ENCODE results near the gene MKX. TPM values are rescaled to one million over a fixed set of nuclear protein-coding genes. Genes with fewer than 3 reads are reported as not detected.

The MKX gene
- total RNA-seq, 4 donors from 2014 or later: 0.53 to 1.2 TPM; not detected in 2

GRCh38 chr10:27680691-27681605 lies 64.7 kb downstream of the MKX start:
- Histone ChIP-seq H3K27ac (no peak overlapping the region), H3K27me3 (no peaks in the 10 kb centered on the region), H3K4me3 (no peak overlapping the region), H3K4me1 (no peaks in the 10 kb centered on the region), H3K9me3 (no peaks in the 10 kb centered on the region), H3K36me3 (no peaks in the 10 kb centered on the region)
- in situ Hi-C loops (cut with MboI; ENCODE audit: low sequenced_read_pairs in 4 of 4): no loop called here
- DNase-seq: no peak
- no peak for ATAC-seq
- no peak for TF ChIP-seq CTCF (IDR thresholded peaks at IDR 0.05 in 4 of 5, conservative IDR thresholded peaks at IDR 0.05 in 1 of 5)
- TF ChIP-seq POLR2A (IDR thresholded peaks at IDR 0.05): no peak
- intact Hi-C loops (cut with DNase I; ENCODE audit: low total_unique reads): no loop called here

- no peaks in the 10 kb centered on the region for H3K4me1 ChIP-seq
- no peaks in the 10 kb centered on the region for H3K9me3 ChIP-seq
- TF ChIP-seq POLR2A (IDR thresholded peaks at IDR 0.05): no peak
- TF ChIP-seq CTCF (IDR thresholded peaks at IDR 0.05 in 4 of 5, conservative IDR thresholded peaks at IDR 0.05 in 1 of 5): no peak
- no peak for ATAC-seq
- no peaks in the 10 kb centered on the region for H3K27me3 ChIP-seq
- intact Hi-C loops (cut with DNase I; ENCODE audit: low total_unique reads) (no loop called here), in situ Hi-C loops (cut with MboI; ENCODE audit: low sequenced_read_pairs in 4 of 4) (no loop called here)
- no peak overlapping the region for H3K4me3 ChIP-seq
- H3K27ac ChIP-seq: no peak overlapping the region
- no peaks in the 10 kb centered on the region for H3K36me3 ChIP-seq
- DNase-seq: no peak
Observed at GRCh38 chr10:27680006-27680557, 65.5 kb downstream of the MKX start.

- no peak for ATAC-seq
- intact Hi-C loops (cut with DNase I; ENCODE audit: low total_unique reads): no loop called here
- DNase-seq: no peak
Observed at GRCh38 chr10:27679369-27679912, 66.2 kb downstream of the MKX start.

GRCh38 chr10:27678166-27678565 lies 67.5 kb downstream of the MKX start:
- in situ Hi-C loops (cut with MboI; ENCODE audit: low sequenced_read_pairs in 4 of 4) (no loop called here), intact Hi-C loops (cut with DNase I; ENCODE audit: low total_unique reads) (no loop called here)
- H3K4me3 ChIP-seq: no peak overlapping the region
- ATAC-seq (no peak), DNase-seq (no peak)
- no peaks in the 10 kb centered on the region for H3K36me3 ChIP-seq
- H3K9me3 ChIP-seq: no peaks in the 10 kb centered on the region
- no peak for TF ChIP-seq POLR2A (IDR thresholded peaks at IDR 0.05)
- TF ChIP-seq CTCF (IDR thresholded peaks at IDR 0.05 in 4 of 5, conservative IDR thresholded peaks at IDR 0.05 in 1 of 5): no peak
- no peak overlapping the region for H3K27ac ChIP-seq
- H3K27me3 ChIP-seq: no peaks in the 10 kb centered on the region
- no peaks in the 10 kb centered on the region for H3K4me1 ChIP-seq

More at GRCh38 chr10:27679369-27679912, 66.2 kb downstream of the MKX start:
- H3K4me3 ChIP-seq: no peak overlapping the region
- H3K4me1 ChIP-seq: no peaks in the 10 kb centered on the region
- no peak for TF ChIP-seq POLR2A (IDR thresholded peaks at IDR 0.05)
- TF ChIP-seq CTCF (IDR thresholded peaks at IDR 0.05 in 4 of 5, conservative IDR thresholded peaks at IDR 0.05 in 1 of 5): no peak
- no peak overlapping the region for H3K27ac ChIP-seq
- in situ Hi-C loops (cut with MboI; ENCODE audit: low sequenced_read_pairs in 4 of 4): no loop called here
- no peaks in the 10 kb centered on the region for H3K27me3 ChIP-seq
- H3K36me3 ChIP-seq: no peaks in the 10 kb centered on the region
- H3K9me3 ChIP-seq: no peaks in the 10 kb centered on the region
